ENCODE data around the gene PRKG1. TPM values are rescaled to one million over a fixed set of nuclear protein-coding genes. Genes with fewer than 3 reads are reported as not detected.

The PRKG1 gene
- total and polyA plus RNA-seq, 2 experiments from 2014 or later, result 18.2 to 21.1 TPM

DNA sequence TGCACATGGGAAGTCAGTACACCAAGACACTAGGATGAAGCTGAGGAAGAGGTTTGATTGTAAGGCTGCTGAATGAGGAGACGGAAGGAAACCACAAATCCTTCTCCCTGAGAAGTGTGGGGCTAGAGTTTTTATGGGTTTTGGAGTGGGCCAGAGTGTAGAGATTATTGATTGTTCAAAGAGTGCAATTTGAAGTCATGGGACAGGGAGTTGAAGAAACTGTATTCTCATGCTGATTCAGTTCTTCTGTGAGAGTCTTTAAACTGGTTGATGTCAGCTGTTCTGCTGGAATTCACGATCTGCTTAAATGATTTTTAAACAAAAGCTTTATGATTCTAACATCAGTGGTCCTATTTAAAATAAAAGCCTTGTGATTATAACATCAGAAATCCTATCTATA is 533.9 kb downstream of the PRKG1 start (continued):
- TF ChIP-seq, protein P1, sequence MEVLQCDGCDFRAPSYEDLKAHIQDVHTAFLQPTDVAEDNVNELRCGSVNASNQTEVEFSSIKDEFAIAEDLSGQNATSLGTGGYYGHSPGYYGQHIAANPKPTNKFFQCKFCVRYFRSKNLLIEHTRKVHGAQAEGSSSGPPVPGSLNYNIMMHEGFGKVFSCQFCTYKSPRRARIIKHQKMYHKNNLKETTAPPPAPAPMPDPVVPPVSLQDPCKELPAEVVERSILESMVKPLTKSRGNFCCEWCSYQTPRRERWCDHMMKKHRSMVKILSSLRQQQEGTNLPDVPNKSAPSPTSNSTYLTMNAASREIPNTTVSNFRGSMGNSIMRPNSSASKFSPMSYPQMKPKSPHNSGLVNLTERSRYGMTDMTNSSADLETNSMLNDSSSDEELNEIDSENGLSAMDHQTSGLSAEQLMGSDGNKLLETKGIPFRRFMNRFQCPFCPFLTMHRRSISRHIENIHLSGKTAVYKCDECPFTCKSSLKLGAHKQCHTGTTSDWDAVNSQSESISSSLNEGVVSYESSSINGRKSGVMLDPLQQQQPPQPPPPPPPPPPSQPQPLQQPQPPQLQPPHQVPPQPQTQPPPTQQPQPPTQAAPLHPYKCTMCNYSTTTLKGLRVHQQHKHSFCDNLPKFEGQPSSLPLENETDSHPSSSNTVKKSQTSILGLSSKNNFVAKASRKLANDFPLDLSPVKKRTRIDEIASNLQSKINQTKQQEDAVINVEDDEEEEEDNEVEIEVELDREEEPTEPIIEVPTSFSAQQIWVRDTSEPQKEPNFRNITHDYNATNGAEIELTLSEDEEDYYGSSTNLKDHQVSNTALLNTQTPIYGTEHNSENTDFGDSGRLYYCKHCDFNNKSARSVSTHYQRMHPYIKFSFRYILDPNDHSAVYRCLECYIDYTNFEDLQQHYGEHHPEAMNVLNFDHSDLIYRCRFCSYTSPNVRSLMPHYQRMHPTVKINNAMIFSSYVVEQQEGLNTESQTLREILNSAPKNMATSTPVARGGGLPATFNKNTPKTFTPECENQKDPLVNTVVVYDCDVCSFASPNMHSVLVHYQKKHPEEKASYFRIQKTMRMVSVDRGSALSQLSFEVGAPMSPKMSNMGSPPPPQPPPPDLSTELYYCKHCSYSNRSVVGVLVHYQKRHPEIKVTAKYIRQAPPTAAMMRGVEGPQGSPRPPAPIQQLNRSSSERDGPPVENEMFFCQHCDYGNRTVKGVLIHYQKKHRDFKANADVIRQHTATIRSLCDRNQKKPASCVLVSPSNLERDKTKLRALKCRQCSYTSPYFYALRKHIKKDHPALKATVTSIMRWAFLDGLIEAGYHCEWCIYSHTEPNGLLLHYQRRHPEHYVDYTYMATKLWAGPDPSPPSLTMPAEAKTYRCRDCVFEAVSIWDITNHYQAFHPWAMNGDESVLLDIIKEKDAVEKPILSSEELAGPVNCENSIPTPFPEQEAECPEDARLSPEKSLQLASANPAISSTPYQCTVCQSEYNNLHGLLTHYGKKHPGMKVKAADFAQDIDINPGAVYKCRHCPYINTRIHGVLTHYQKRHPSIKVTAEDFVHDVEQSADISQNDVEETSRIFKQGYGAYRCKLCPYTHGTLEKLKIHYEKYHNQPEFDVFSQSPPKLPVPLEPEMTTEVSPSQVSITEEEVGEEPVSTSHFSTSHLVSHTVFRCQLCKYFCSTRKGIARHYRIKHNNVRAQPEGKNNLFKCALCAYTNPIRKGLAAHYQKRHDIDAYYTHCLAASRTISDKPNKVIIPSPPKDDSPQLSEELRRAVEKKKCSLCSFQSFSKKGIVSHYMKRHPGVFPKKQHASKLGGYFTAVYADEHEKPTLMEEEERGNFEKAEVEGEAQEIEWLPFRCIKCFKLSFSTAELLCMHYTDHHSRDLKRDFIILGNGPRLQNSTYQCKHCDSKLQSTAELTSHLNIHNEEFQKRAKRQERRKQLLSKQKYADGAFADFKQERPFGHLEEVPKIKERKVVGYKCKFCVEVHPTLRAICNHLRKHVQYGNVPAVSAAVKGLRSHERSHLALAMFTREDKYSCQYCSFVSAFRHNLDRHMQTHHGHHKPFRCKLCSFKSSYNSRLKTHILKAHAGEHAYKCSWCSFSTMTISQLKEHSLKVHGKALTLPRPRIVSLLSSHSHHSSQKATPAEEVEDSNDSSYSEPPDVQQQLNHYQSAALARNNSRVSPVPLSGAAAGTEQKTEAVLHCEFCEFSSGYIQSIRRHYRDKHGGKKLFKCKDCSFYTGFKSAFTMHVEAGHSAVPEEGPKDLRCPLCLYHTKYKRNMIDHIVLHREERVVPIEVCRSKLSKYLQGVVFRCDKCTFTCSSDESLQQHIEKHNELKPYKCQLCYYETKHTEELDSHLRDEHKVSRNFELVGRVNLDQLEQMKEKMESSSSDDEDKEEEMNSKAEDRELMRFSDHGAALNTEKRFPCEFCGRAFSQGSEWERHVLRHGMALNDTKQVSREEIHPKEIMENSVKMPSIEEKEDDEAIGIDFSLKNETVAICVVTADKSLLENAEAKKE (CRISPR knock-in tag; IDR thresholded peaks at IDR 0.05), result no peak
- TF ChIP-seq ZNF331 (CRISPR knock-in tag; IDR thresholded peaks at IDR 0.05; ENCODE audit: low read depth), result no peak
- no peak for TF ChIP-seq STAT1 (IDR thresholded peaks at IDR 0.05; ENCODE audit: unreplicated experiment)

DNA sequence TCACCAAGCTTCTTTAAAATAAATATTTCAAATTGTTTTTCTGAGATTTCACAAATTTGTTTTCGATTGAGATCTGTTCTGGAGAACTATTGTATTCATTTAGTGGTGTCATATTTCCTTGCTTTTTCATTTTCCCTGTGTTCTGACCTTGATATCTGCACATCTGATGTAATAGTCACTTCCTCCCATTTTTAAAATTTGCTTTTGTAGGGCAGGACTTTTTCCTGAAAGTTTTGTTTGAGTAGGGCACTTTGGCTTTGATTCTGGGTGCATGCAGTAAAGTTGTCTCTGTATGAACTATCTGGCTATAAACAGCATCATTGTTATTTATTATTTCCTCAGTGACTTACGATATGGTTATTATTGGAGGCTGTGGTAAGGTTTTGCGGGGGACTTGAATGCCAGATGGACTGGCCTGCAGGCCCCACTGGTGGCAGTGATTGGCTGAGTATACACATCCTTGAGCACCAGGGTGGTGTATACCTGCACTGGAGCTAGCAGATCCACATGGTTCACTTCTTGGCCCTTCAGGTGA is 541.5 kb downstream of the PRKG1 start:
- no peaks in the 10 kb centered on the region for H3K9me3 Mint-ChIP-seq
- H4K20me1 ChIP-seq (replicated peaks; ENCODE audit: insufficient read depth), result no peaks in the 10 kb centered on the region
- H3K36me3 Mint-ChIP-seq (ENCODE audit: low read depth), result no peaks in the 10 kb centered on the region
- H2AFZ ChIP-seq, result no peak overlapping the region
- H3K4me1 Mint-ChIP-seq, result peaks cover 11% of the 10 kb centered on the region
- TF ChIP-seq, protein P1 (CRISPR knock-in tag; IDR thresholded peaks at IDR 0.05), result no peak
- TF ChIP-seq, protein P2, sequence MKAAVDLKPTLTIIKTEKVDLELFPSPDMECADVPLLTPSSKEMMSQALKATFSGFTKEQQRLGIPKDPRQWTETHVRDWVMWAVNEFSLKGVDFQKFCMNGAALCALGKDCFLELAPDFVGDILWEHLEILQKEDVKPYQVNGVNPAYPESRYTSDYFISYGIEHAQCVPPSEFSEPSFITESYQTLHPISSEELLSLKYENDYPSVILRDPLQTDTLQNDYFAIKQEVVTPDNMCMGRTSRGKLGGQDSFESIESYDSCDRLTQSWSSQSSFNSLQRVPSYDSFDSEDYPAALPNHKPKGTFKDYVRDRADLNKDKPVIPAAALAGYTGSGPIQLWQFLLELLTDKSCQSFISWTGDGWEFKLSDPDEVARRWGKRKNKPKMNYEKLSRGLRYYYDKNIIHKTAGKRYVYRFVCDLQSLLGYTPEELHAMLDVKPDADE (IDR thresholded peaks at IDR 0.05), result no peak
- TF ChIP-seq EZH2 (IDR thresholded peaks at IDR 0.05; ENCODE audit: low read depth, unreplicated experiment) (no peak), JUNB (IDR thresholded peaks at IDR 0.05; ENCODE audit: unreplicated experiment) (no peak), NANOG (IDR thresholded peaks at IDR 0.05; ENCODE audit: borderline replicate concordance) (no peak), ZNF114 (CRISPR knock-in tag; IDR thresholded peaks at IDR 0.05) (no peak), CREB1 (CRISPR knock-in tag; IDR thresholded peaks at IDR 0.05; ENCODE audit: low read depth) (no peak), ZNF331 (CRISPR knock-in tag; IDR thresholded peaks at IDR 0.05; ENCODE audit: low read depth) (no peak)
- no peak for DNase-seq (ENCODE audit: low spot score)
- no peak overlapping the region for H3K27ac Mint-ChIP-seq
- no peaks in the 10 kb centered on the region for H3K9me2 ChIP-seq (ENCODE audit: insufficient read depth)
- no peak overlapping the region for H3K4me3 Mint-ChIP-seq
- no peak overlapping the region for H3K27ac ChIP-seq (ENCODE audit: low read depth)
- H3K4me2 ChIP-seq, result no peak overlapping the region
- H3F3A ChIP-seq (replicated peaks; ENCODE audit: low read depth), result no peaks in the 10 kb centered on the region
- H3K27me3 ChIP-seq (ENCODE audit: insufficient read depth), result no peaks in the 10 kb centered on the region
- H3K27me3 Mint-ChIP-seq (ENCODE audit: insufficient read depth, low read depth, poor library complexity), result peaks cover 5% of the 10 kb centered on the region
- H3K36me3 ChIP-seq (ENCODE audit: insufficient read depth), result no peaks in the 10 kb centered on the region
- no peak for ATAC-seq
- H3K4me1 ChIP-seq (ENCODE audit: insufficient read depth), result peaks cover 8% of the 10 kb centered on the region; the same call in 1 of the 2 replicates
- H3K79me2 ChIP-seq (replicated peaks; ENCODE audit: insufficient read depth), result no peaks in the 10 kb centered on the region
- no peak overlapping the region for H3K4me3 ChIP-seq

Measured in GM23338 (cell line).